Neural progenitor cell (in vitro differentiated cells): Measurements from ENCODE around the gene EXOSC10. TPM values are rescaled to one million over a fixed set of nuclear protein-coding genes. Genes with fewer than 3 reads are reported as not detected.
A peak's percentile ranks its signal among the peaks of the same experiment; 100 is the strongest.
"Not testable (repeated sequence)": the region's sequence is repeated elsewhere in the genome, so short reads cannot be mapped to it uniquely, and the experiment has no call there.

Source experiments
- DNase-seq: peaks from one replicate; pipeline ENCODE4 v3.0.0-alpha.2; 2016; ENCODE audit warnings: low spot score
- H2AFZ ChIP-seq: fragments of 200-600 bp; sonication (generic); replicated peaks from 2 replicates; pipeline ENCODE4 v1.6.1; 2016; ENCODE audit warnings: antibody characterized with exemption
- H3F3A ChIP-seq: fragments of 200-600 bp; sonication (generic); 2 replicates; pipeline ENCODE4 v1.6.1; 2016; ENCODE audit warnings: antibody characterized with exemption, low read depth
- H3K27ac ChIP-seq: fragments of 200-600 bp; sonication (generic); 2 replicates; pipeline ENCODE4 v1.5.1; 2016; ENCODE audit warnings: mild to moderate bottlenecking
- H3K27me3 ChIP-seq: fragments of 200-600 bp; sonication (generic); 2 replicates; pipeline ENCODE4 v1.6.1; 2016; ENCODE audit warnings: mild to moderate bottlenecking, moderate library complexity
- H3K36me3 ChIP-seq: fragments of 200-600 bp; sonication (generic); 2 replicates; pipeline ENCODE4 v1.5.1; 2016
- H3K4me1 ChIP-seq: fragments of 200-600 bp; sonication (generic); 2 replicates; pipeline ENCODE4 v1.6.1; 2016; ENCODE audit warnings: mixed run types
- H3K4me2 ChIP-seq: fragments of 200-600 bp; sonication (generic); 2 replicates; pipeline ENCODE4 v1.6.1; 2016
- H3K4me3 ChIP-seq: fragments of 200-600 bp; sonication (generic); 2 replicates; pipeline ENCODE4 v1.5.1; 2016
- H3K79me2 ChIP-seq: fragments of 200-600 bp; sonication (generic); 2 replicates; pipeline ENCODE4 v1.6.1; 2016; ENCODE audit warnings: low read depth
- H3K9ac ChIP-seq: fragments of 200-600 bp; sonication (generic); 2 replicates; pipeline ENCODE4 v1.6.1; 2016
- H3K9me3 ChIP-seq: fragments of 200-600 bp; sonication (generic); 2 replicates; pipeline ENCODE4 v1.5.1; 2016; ENCODE audit warnings: low read depth
- H4K20me1 ChIP-seq: fragments of 200-600 bp; sonication (generic); 2 replicates; pipeline ENCODE4 v1.6.1; 2016; ENCODE audit warnings: low read depth
- H3K27ac Mint-ChIP-seq: 3 replicates; pipeline ENCODE4 v1.8.0; 2021; ENCODE audit warnings: mixed read lengths
- H3K27me3 Mint-ChIP-seq: 2 replicates; pipeline ENCODE4 v1.8.0; 2022; ENCODE audit warnings: low read depth, mild to moderate bottlenecking, inconsistent platforms, moderate library complexity, mixed read lengths; ENCODE audit not compliant: insufficient read depth
- H3K36me3 Mint-ChIP-seq: 3 replicates; pipeline ENCODE4 v1.8.0; 2021; ENCODE audit warnings: mixed read lengths
- H3K4me1 Mint-ChIP-seq: 3 replicates; pipeline ENCODE4 v1.8.0; 2021; ENCODE audit warnings: mixed read lengths
- H3K4me3 Mint-ChIP-seq: 3 replicates; pipeline ENCODE4 v1.8.0; 2021; ENCODE audit warnings: mild to moderate bottlenecking, moderate library complexity, mixed read lengths
- H3K9me3 Mint-ChIP-seq: 3 replicates; pipeline ENCODE4 v1.8.0; 2020; ENCODE audit warnings: mixed read lengths
- CTCF ChIP-seq: fragments of 200-600 bp; sonication (generic); IDR thresholded peaks from 2 replicates; pipeline ENCODE4 v1.5.1; 2017; ENCODE audit warnings: antibody characterized with exemption, mild to moderate bottlenecking
- EZH2 ChIP-seq: fragments of 200-600 bp; sonication (generic); IDR thresholded peaks from 2 replicates; pipeline ENCODE4 v1.6.1; 2017; ENCODE audit warnings: antibody characterized with exemption, mild to moderate bottlenecking, moderate library complexity
- EZH2phosphoT487 ChIP-seq: fragments of 200-600 bp; sonication (generic); IDR thresholded peaks from 2 replicates; pipeline ENCODE4 v1.6.1; 2017; ENCODE audit warnings: antibody characterized with exemption
- total RNA-seq: library from RNA; depleted of rRNA; stranded (reverse); fragments of >200 nt; gene quantifications from 2 replicates; pipeline ENCODE4 v1.2.3, GENCODE V29; 2015; ENCODE audit warnings: low replicate concordance

The EXOSC10 gene
- total RNA-seq, 1 donor from 2014 or later: 102 TPM

GRCh38 chr1:11039351-11040104 lies 60.1 kb downstream of the EXOSC10 start:
- no peaks in the 10 kb centered on the region for H4K20me1 ChIP-seq
- peaks cover 4% of the 10 kb centered on the region for H3K27me3 ChIP-seq
- Mint-ChIP-seq H3K4me3 (no peak overlapping the region), H3K27ac (no peak overlapping the region), H3K4me1 (peaks cover 4% of the 10 kb centered on the region), H3K9me3 (no peaks in the 10 kb centered on the region), H3K36me3 (no peaks in the 10 kb centered on the region), H3K27me3 (peaks cover 2% of the 10 kb centered on the region)
- H2AFZ ChIP-seq: no peak overlapping the region
- H3K4me2 ChIP-seq: no peak overlapping the region
- H3K36me3 ChIP-seq: no peaks in the 10 kb centered on the region
- H3K4me3 ChIP-seq: no peak overlapping the region
- H3K9me3 ChIP-seq: no peaks in the 10 kb centered on the region
- no peaks in the 10 kb centered on the region for H3K4me1 ChIP-seq
- no peak overlapping the region for H3K9ac ChIP-seq
- no peaks in the 10 kb centered on the region for H3F3A ChIP-seq
- no peak overlapping the region for H3K27ac ChIP-seq
- TF ChIP-seq CTCF (no peak), EZH2 (no peak), EZH2phosphoT487 (no peak)
- H3K79me2 ChIP-seq: no peaks in the 10 kb centered on the region
- DNase-seq: no peak

- peaks cover 2% of the 10 kb centered on the region for H3K27me3 Mint-ChIP-seq
- no peaks in the 10 kb centered on the region for H3F3A ChIP-seq
- no peaks in the 10 kb centered on the region for H3K36me3 Mint-ChIP-seq
- TF ChIP-seq EZH2 (no peak), CTCF (peak; percentile 100)
- no peak overlapping the region for H3K4me3 ChIP-seq
- H3K36me3 ChIP-seq: no peaks in the 10 kb centered on the region
- H4K20me1 ChIP-seq: no peaks in the 10 kb centered on the region
- no peaks in the 10 kb centered on the region for H3K4me1 ChIP-seq
- H3K9me3 Mint-ChIP-seq: no peaks in the 10 kb centered on the region
- peaks cover 4% of the 10 kb centered on the region for H3K27me3 ChIP-seq
- no peak overlapping the region for H3K9ac ChIP-seq
- H3K9me3 ChIP-seq: no peaks in the 10 kb centered on the region
- no peaks in the 10 kb centered on the region for H3K79me2 ChIP-seq
- no peak overlapping the region for H3K4me3 Mint-ChIP-seq
- no peak overlapping the region for H3K27ac Mint-ChIP-seq
- no peak overlapping the region for H3K4me2 ChIP-seq
- H3K27ac ChIP-seq: no peak overlapping the region
- peak; percentile 92 for DNase-seq
- peaks cover 4% of the 10 kb centered on the region for H3K4me1 Mint-ChIP-seq
- H2AFZ ChIP-seq: no peak overlapping the region
These were observed 61.9 kb downstream of the EXOSC10 start for GRCh38 chr1:11037740-11038182.

GRCh38 chr1:11037019-11037739 lies 62.5 kb downstream of the EXOSC10 start:
- H3K27ac Mint-ChIP-seq, H3K27me3 ChIP-seq, DNase-seq, H3K36me3 Mint-ChIP-seq, H3K36me3 ChIP-seq, H4K20me1 ChIP-seq, H3F3A ChIP-seq, H3K9me3 Mint-ChIP-seq, H2AFZ ChIP-seq, H3K4me1 ChIP-seq, H3K4me3 Mint-ChIP-seq, H3K9ac ChIP-seq, H3K9me3 ChIP-seq, H3K4me3 ChIP-seq, H3K4me1 Mint-ChIP-seq, H3K4me2 ChIP-seq, H3K27me3 Mint-ChIP-seq, H3K27ac ChIP-seq, H3K79me2 ChIP-seq: not testable (repeated sequence)
